ENCODE measurements around the gene MOCOS. TPM values are rescaled to one million over a fixed set of nuclear protein-coding genes. Genes with fewer than 3 reads are reported as not detected.
"Not testable (repeated sequence)": the region's sequence is repeated elsewhere in the genome, so short reads cannot be mapped to it uniquely, and the experiment has no call there.

Gene MOCOS, protein sequence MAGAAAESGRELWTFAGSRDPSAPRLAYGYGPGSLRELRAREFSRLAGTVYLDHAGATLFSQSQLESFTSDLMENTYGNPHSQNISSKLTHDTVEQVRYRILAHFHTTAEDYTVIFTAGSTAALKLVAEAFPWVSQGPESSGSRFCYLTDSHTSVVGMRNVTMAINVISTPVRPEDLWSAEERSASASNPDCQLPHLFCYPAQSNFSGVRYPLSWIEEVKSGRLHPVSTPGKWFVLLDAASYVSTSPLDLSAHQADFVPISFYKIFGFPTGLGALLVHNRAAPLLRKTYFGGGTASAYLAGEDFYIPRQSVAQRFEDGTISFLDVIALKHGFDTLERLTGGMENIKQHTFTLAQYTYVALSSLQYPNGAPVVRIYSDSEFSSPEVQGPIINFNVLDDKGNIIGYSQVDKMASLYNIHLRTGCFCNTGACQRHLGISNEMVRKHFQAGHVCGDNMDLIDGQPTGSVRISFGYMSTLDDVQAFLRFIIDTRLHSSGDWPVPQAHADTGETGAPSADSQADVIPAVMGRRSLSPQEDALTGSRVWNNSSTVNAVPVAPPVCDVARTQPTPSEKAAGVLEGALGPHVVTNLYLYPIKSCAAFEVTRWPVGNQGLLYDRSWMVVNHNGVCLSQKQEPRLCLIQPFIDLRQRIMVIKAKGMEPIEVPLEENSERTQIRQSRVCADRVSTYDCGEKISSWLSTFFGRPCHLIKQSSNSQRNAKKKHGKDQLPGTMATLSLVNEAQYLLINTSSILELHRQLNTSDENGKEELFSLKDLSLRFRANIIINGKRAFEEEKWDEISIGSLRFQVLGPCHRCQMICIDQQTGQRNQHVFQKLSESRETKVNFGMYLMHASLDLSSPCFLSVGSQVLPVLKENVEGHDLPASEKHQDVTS
- 1 to 10 TPM; 1.1 to 1.7 (median 1.2) TPM for polyA plus RNA-seq (ENCODE audit: insufficient read length in 3 of 3)

DNA sequence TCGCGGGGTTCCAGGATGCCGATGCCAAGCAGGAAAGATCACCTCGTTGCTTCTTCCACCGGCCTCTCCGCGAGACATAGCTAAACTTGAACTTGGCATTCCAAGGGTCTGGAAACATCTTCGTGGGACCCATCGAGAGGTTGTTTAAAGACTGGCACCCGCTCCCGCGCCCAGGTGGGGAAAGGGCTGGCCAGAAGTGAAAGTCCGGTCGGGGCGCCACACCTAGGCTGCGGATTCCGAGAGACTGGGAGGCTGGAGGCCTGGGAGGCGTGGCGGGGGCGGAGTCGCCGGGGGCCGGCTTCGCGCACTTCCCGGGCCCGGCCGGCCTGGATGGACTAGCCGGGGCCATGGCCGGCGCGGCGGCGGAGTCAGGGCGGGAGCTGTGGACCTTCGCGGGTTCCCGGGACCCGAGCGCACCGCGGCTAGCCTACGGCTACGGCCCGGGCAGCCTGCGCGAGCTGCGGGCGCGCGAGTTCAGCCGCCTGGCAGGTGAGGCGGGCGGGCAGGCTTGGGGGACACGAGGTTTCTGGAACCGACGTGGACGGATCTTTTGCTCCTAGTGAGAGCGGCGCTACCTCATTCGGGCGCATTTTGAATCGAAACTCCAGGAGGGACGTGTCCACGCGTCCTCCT is at the start of gene MOCOS:
TSS of gene MOCOS (plus strand) at position 305 of the 633 bp plus-strand sequence. CDS start at position 348, 43 bp downstream.
- DNase-seq (ENCODE audit: low read depth in 3 of 3, low spot score in 2 of 3), result peak in 2 of 3 donors; percentile 27 to 55

DNA sequence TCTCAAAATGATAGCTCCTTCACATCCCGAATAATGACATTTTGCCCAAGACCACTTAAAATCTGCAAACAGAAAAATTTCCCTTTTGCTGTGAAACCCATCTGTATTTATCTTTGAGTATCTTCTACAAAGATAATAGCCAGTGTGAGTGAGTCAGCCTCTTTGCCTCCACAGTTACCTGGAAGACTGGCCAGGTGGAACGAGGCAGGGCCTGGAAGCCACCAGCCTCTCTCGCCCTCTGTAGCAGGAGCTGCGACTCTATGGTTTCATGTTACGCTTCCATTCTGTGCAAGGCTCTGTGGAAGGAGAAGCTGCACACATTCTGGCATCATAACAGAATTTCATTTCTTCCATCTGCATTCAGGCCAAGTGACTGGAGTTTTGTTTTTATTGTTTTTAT is 48.1 kb upstream of the MOCOS start:
- DNase-seq (ENCODE audit: low read depth in 3 of 3, low spot score in 2 of 3), result no peak

DNA sequence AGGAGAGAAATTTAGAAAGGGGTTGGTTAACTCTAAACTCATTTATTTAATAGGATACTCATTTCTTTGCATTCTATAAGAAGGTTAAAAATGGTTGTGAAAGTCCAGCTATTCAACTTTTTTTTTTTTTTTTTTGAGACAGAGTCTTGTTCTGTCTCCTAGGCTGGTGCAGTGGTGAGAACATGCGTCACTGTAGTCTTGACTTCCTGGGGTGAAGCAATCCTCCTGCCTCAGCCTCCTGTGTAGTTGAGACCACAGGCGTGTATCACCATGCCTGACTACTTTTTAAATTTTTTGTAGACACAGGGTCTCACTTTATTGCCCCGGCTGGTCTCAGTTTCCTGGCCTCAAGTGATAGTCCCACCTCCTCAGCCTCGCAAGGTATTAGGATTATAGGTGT is 45.7 kb upstream of the MOCOS start:
- no peak for DNase-seq (ENCODE audit: low read depth in 3 of 3, low spot score in 2 of 3)

DNA sequence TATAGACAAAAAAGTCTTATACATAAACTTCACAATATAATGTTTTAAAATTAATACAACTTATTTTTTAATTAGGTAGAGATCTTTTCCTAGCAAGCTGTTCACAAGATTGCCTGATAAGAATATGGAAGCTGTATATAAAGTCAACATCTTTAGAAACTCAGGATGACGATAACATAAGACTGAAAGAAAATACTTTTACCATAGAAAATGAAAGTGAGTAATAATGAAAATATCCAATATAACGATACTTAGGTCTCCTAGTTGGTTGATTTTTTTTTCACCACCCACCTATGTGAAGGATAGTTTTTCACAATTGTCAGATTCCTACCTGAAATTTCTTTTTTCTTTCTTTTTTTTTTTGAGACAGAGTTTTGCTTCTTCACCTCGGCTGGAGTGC is 44.5 kb upstream of the MOCOS start:
- no peak for DNase-seq (ENCODE audit: low read depth in 3 of 3, low spot score in 2 of 3)

DNA sequence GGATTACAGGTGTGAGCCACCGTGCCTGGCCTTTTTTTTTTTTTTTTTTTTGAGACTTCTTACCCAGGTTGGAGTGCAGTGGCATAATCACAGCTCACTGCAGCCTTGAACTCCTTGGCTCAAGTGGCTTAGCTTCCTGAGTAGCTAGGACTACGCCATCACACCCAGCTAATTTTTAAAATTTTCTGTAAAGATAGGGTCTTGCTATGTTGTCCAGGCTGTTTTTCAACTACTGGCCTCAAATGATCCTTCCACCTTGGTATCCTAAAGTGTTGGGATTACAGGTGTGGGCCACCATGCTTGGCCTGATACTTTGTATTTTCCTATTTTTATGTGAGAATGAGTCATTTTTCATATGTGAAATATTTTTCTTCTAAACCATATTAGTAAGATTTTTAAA is 43.9 kb upstream of the MOCOS start:
- no peak for DNase-seq (ENCODE audit: low read depth in 3 of 3, low spot score in 2 of 3)

DNA sequence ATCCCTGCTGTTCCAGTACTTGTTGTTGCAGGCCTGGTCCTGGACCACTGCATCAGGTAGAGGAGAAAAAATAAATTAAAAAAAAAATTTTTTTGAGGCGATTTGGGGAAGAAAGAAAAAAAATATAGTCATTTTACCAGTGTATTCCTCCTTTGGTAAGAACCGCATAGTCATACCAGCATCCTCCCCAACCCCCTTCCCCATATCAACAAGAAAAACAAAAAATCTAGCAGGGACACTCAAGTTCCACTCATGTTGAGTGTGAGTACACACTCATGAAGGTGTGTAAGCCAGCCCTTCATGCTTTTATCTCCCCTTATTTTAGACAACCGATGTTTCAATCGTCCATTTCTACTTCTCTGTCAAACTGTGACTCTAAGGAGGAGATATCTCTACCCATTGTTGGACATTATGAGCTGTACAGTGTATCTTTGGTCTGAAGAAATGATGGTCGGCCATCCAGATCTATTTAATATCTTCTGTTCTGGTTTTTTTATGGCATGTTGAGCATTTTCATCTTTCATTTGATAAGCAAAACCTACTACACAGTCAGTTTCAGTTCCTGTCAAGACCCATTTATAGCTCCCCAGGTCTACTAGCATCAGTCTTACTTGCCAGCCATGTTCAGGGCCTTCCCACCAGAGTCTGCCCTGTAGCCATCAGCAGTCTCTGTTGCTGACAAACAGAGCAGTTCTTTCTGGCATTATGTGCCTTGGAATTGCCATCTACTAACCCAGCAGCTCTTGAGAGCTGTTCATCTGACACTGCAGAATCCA is 37.6 kb upstream of the MOCOS start:
- DNase-seq (ENCODE audit: low read depth in 3 of 3, low spot score in 2 of 3), result no peak

DNA sequence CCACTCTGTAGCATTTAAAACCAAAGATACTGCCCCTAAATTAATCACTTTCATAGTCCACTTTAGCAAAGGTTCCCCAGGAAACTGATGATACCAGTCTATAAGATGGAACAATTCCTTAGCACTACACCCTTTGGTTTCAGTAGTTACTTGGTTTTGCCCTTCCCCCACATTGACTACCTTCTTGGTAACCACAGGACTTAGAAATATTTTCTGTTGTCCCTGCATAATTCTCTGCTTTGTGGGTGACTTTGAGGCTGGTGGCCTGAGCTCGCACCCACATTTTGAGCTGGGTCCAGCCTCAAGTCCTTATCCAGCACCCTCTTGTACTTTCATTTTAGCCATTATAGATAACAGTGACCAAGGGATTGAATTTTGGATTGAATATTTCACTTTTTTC is 34.5 kb upstream of the MOCOS start:
- no peak for DNase-seq (ENCODE audit: low read depth in 3 of 3, low spot score in 2 of 3)

DNA sequence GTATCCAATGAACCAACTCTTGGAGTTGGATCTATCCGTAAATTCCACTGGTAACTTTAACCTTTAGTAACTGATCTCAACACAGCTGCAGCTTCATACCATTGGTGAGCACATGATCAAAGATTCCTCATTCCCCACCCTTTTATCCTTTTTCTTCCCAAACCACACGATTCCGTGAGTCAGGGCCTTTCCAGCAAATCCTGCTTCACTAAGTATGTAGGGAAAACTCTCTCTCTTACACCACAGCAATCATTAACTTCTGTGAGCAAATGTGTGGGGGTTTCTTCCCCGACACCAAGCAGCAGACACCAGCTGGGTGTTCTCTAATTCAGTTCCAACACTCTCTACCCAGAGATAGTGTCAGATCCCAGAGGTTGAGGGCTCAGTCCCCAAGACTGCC is 34.1 kb upstream of the MOCOS start:
- DNase-seq (ENCODE audit: low read depth in 3 of 3, low spot score in 2 of 3), result no peak

DNA sequence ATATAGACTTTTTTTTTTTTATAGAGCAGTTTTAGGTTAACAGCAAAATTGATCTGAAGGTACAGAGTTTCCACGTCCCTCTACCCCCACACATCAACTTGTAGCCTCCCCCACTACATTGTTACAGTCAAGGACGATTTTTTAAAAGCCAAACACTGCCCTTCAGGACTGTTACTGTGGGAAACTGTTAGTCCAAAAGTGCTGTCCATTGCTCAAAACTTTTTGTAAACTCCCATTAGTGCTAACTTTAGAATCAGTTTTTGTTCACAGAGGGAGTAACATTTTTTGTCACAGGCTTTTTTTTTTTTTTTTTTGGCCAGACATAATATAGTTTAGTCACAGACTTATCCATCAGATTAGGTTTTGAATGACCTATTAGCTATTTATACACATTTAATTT is 33.5 kb upstream of the MOCOS start:
- no peak for DNase-seq (ENCODE audit: low read depth in 3 of 3, low spot score in 2 of 3)

DNA sequence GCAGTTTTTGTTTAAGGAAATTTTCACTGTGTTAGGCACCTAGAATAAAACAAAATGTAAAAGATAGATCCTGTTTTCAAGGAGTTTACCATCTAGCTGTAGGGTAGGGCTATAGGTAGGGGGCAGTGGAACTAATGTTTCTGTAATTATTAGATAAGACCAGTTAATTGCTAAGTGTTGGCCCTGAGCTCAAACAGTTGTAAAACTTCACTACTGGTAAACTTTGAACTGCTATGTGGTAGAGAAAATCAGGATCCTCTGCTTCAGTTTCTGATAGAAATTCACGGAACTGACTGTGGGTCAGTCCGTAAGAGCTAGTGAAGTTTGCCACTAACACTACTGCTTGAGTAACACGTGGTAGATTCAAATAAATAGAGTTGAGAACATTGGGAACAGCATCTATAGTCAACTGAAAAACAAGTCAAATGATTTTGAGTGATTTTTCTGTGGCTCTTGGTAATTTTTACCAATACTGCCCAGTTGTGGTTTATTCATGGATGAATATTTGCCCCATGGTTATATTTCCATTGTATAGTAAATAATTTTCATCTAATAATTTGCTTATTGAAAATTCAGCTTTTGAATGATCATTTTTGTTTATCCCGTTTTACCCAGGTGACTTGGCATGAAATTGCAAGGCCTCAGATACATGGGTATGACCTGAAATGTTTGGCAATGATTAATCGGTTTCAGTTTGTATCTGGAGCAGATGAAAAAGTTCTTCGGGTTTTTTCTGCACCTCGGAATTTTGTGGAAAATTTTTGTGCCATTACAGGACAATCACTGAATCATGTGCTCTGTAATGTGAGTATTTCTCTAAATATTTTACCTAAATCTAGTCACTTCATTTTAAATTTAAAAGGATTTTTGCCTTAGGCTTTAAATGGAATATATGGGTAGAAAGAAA is 31.2 kb upstream of the MOCOS start:
- DNase-seq (ENCODE audit: low read depth in 3 of 3, low spot score in 2 of 3), result no peak

DNA sequence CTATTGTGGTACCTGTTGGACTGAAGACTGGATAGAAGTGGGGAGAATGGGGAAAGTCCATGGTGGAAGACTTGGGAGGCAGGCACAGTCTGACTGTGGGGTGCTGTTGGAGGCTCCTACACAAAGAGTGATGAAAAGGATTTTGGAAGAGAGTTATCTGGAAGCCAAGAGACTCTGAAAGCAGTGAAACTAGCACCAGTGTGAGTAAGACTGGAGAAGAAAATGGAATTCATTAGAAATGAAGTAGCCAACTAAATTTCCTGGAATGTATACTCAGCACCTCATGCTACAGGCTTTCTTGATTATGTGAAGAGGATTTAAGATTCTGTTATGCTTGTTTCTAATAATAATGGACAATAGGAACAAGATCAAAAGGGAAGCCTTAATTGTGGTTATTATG is 29.9 kb upstream of the MOCOS start:
- DNase-seq (ENCODE audit: low read depth in 3 of 3, low spot score in 2 of 3), result no peak

DNA sequence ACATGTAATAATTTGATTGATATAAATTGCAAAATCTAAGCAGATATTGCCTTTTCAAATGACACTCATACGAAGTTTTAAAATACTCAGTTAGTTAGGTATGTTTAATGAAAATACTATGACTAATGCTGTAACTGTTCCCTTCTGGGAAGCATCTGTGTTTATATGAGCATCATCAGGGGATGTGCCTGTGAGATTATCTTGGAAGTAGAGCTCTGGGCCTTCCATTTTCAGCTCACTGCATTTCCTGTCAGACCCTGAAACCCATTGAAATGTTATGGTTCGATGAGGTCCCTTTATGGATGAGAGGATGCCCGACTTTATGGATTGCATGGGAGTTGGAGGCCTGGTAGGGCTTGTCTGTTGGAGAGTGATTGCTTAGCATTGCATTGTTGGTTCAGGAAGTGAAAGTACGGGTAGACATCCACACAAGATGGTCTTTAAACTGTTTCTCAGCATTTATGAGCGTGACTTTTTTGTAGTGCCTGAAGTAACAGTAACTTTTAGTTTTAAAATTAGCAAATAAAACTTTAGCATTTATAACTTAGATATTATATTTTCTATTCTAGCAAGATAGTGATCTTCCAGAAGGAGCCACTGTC is 28.9 kb upstream of the MOCOS start:
- DNase-seq (ENCODE audit: low read depth in 3 of 3, low spot score in 2 of 3), result no peak

DNA sequence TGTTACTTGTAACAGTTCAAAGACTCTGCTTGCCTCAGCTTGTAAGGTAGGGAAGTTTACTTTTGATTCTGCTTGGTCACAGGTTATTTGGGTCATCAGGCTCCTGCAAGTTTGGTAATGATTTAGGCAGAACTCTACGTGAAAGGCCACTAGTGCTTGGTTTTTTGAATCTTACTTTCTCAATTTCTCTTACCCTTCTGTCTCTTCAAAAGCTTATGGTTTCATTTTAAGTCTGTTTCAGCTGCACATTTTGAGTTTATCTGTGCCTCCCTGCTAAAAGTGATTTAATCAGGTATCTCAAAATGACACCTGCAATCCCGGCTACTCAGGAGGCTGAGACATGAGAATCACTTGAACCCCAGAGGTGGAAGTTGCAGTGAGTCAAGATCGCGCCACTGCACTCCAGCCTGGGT is 26.3 kb upstream of the MOCOS start:
- DNase-seq (ENCODE audit: low read depth in 3 of 3, low spot score in 2 of 3), result no peak

DNA sequence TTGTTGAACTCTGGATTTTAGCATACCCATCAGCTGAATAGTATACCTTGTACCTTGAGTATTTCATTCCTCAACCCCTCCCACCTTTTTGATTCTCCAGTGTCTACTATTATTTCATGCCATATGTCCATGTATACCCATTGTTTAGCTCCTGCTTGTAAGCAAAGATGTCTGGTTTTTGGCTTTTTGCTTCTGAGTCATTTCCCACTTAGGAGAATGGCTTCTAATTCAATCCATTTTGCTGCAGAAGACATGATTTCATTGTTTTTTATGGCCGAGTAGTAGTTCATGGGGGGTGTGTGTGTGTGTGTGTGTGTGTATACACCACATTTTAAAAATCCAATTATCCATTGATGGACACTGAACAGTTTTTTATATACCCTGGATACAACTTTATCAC is 24.3 kb upstream of the MOCOS start:
- no peak for DNase-seq (ENCODE audit: low read depth in 3 of 3, low spot score in 2 of 3)

DNA sequence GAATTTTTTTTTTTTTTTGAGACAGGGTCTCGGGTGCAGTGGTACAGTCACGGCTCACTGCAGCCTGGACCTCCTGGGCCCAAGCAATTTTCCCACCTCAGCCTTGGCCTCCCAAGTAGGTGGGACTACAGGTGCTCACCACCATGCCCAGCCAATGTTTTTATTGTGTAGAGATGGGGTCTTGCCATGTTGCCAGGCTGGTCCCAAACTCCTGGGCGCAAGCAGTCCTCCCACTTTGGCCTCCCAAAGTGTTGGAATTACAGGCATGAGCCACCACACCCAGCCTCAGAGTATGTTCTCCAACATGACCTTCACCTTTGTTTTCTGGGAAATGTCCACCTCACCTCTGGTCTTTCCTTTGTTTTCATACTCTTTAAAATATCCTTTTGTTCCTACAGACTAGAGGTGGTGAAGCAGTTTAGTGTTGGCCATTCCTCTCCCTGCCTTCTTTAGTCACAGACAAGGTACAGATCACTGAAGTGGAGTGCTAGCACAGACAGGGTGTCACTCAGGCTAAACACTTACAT is 19.5 kb upstream of the MOCOS start:
- DNase-seq (ENCODE audit: low read depth in 3 of 3, low spot score in 2 of 3), result no peak

DNA sequence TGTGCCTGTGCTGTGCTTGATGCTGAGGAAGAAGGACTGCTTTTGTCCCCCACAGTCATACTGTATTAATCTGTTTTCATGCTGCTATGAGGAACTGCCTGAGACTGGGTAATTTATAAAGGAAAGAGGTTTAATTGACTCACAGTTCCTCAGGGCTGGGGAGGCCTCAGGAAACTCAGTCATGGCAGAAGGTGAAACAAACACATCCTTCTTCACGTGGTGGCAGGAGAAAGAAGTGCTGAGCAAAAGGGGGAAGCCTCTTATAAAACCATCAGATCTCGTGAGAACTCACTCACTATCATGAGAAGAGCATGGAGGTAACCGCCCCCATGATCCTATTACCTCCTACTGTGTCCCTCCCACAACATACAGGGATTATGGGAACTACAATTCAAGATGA is 19.0 kb upstream of the MOCOS start:
- DNase-seq (ENCODE audit: low read depth in 3 of 3, low spot score in 2 of 3), result not testable (repeated sequence)

DNA sequence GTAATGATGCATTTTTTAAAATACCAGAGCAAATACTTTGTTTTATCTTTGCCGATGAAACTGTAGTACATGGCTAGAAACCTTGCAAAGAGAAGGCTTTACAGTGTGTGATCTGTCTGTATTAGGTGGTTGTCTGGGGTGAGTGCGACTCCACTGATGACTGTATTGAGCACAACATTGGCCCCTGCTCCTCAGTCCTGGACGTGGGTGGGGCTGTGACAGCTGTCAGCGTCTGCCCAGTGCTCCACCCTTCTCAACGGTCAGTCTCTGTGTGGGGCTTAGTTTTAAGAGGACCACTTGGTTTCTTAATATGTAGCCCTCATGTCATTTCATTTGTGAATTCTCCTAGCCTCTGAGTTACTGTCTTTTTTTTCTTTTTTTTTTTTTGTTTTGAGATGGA is 17.4 kb upstream of the MOCOS start:
- DNase-seq (ENCODE audit: low read depth in 3 of 3, low spot score in 2 of 3), result no peak

DNA sequence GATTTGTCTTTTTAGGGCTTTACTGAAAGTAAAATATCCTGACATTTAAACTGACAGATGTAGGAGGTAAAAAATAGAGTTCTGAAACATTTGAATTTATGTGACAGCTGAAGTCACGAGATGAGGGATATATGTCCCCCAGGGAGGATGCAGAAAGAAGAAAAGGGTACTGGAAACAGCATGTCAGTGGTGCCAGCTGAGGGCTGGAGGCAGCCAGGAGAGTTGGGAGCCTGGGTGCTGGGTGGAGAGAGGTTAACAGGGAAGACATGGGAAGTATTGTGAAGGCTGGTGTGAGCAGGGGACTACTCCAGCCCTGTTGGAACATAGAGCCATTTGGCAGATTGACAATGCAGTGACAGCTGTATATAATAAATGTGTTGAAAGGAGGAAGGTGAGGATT is 11.8 kb upstream of the MOCOS start:
- DNase-seq (ENCODE audit: low read depth in 3 of 3, low spot score in 2 of 3), result no peak

DNA sequence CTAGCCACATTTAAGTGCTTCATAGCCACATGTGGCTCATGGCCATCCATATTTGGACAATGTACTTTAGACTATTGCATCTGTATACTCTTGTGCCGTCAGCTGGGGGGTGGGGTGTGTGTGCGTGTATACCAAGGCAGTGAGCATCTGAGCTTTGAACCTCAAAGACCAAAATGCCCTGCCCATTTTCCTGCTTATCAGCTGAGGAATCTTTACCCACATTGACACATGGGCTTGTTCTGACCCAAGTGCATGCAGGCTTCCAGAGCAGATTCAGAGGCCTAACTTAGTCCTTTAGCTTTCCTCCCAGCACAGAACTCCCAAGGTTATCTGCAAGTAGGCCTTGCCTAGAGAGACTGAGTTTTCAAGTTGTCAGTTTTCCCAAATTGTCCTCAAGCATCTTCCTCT is 11.1 kb upstream of the MOCOS start:
- DNase-seq (ENCODE audit: low read depth in 3 of 3, low spot score in 2 of 3), result no peak
